ENCODE data around the gene APOL5.

APOL5 gene

GRCh38 chr22:35742342-35743100 is 24.8 kb downstream of the APOL5 start:
- peak; percentile 69 for DNase-seq

- no peak for DNase-seq
Measured at GRCh38 chr22:35743326-35743860, 25.7 kb downstream of the APOL5 start.

GRCh38 chr22:35746248-35746647 is 28.6 kb downstream of the APOL5 start:
- DNase-seq, result no peak

GRCh38 chr22:35746946-35747703 is 29.5 kb downstream of the APOL5 start:
- no peak for DNase-seq

GRCh38 chr22:35749808-35750207 is 32.1 kb downstream of the APOL5 start:
- DNase-seq, result peak; percentile 72

- no peak for DNase-seq
Measured at GRCh38 chr22:35752006-35752862, 34.6 kb downstream of the APOL5 start.

GRCh38 chr22:35752863-35753189 is 35.2 kb downstream of the APOL5 start:
- no peak for DNase-seq

- DNase-seq, result no peak
Measured at GRCh38 chr22:35754761-35755160, 37.1 kb downstream of the APOL5 start.

- DNase-seq, result no peak
Measured at GRCh38 chr22:35756722-35757121, 39.0 kb downstream of the APOL5 start.

- DNase-seq, result no peak
Measured at GRCh38 chr22:35758394-35758793, 40.7 kb downstream of the APOL5 start.

GRCh38 chr22:35761037-35761436 is 43.4 kb downstream of the APOL5 start:
- no peak for DNase-seq

GRCh38 chr22:35766654-35767580 is 49.2 kb downstream of the APOL5 start:
- no peak for DNase-seq

- no peak for DNase-seq
Measured at GRCh38 chr22:35769974-35770373, 52.3 kb downstream of the APOL5 start.

GRCh38 chr22:35775339-35775738 is 57.7 kb downstream of the APOL5 start:
- DNase-seq, result no peak

GRCh38 chr22:35777335-35777975 is 59.8 kb downstream of the APOL5 start:
- DNase-seq, result no peak
